Adrenal gland (tissue), 12 donors: ENCODE results near the gene SPRR4. TPM values are rescaled to one million over a fixed set of nuclear protein-coding genes. Genes with fewer than 3 reads are reported as not detected.

Experiments
- DNase-seq, 7 donors: peaks; one replicate each; pipeline ENCODE4 v3.0.0-alpha.2; 2019 to 2020
- H3K27ac ChIP-seq, 5 donors: fragments of 200-600 bp; sonication (generic) in 4 of 5; 1 replicate in 3 of 5; 2 replicates in 2 of 5; pipeline versions ENCODE4 v1.5.1 to v1.8.0; 2016 to 2020; ENCODE audit warnings: mild to moderate bottlenecking in 1 of 5
- H3K27me3 ChIP-seq: fragments of 200-600 bp; 2 replicates; pipeline ENCODE4 v1.8.0; 2021
- H3K36me3 ChIP-seq, 2 donors: fragments of 200-600 bp; replicated peaks in 1 of 2; 1 replicate in 1 of 2; 2 replicates in 1 of 2; pipeline versions ENCODE4 v1.5.1 to v1.8.0; 2018 to 2022
- H3K4me1 ChIP-seq, 2 donors: fragments of 200-600 bp; replicated peaks in 1 of 2; 1 replicate in 1 of 2; 2 replicates in 1 of 2; pipeline versions ENCODE4 v1.5.1 to v1.8.0; 2018 to 2021
- H3K4me3 ChIP-seq, 4 donors: fragments of 200-600 bp; sonication (generic) in 3 of 4; one replicate each; pipeline ENCODE4 v1.5.1; 2016 to 2018
- H3K9me3 ChIP-seq, 3 donors: fragments of 200-600 bp; sonication (generic) in 1 of 3; replicated peaks in 1 of 3; 1 replicate in 2 of 3; 2 replicates in 1 of 3; pipeline versions ENCODE4 v1.5.1 to v1.8.0; 2016 to 2021
- POLR2A ChIP-seq, 2 donors: fragments of 450-650 bp; IDR thresholded peaks; one replicate each; pipeline ENCODE4 v1.6.1; 2017; ENCODE audit warnings: antibody characterized with exemption in 2 of 2, mild to moderate bottlenecking in 2 of 2, moderate library complexity in 1 of 2
- WGBS, 4 donors: extraction: QIAGEN DNeasy Blood & Tissue Kit in 2 of 4; methylation state at CpG; one replicate each; pipeline versions ENCODE4 v1.1.5 to v1.1.7; 2013 to 2017; 5-methylcytosine and 5-hydroxymethylcytosine counted together
- intact Hi-C, 2 donors: fragments of 100-400 bp; cut with DNase I; formaldehyde crosslinking; loops; one replicate each; pipeline versions ENCODE4 v1.14.1 to v1.15.0; 2022 to 2023
- polyA plus RNA-seq, 3 donors: library from polyadenylated mRNA; stranded (reverse); fragments of 200-250 nt in 2 of 3; fragments of 350-450 nt in 1 of 3; fragmentation: Illumina TruSeq in 1 of 3; extraction: RNeasy Lipid Tissue Mini Kit (QIAGEN cat#74804) in 1 of 3; gene quantifications; one replicate each; pipeline ENCODE4 v1.2.3, GENCODE V29; 2013 to 2014
- total RNA-seq, 9 donors: library from RNA; depleted of rRNA in 4 of 9; stranded (reverse); fragments of >200 nt in 4 of 9; fragments of 120-200 nt in 1 of 9; fragmentation: NEBNext Ultra II Directional in 1 of 9; extraction: Animal tissue kit (Norgen Biotek cat#: 25700) in 1 of 9; gene quantifications; one replicate each; pipeline versions ENCODE4 v1.1.0 to v1.2.4, GENCODE V29; 2013 to 2023
- TF ChIP-seq, protein P1 (sequence below), 6 experiments: fragments of 450-650 bp in 4 of 6; fragments of 200-600 bp in 2 of 6; sonication (generic) in 1 of 6; IDR thresholded peaks; 1 replicate in 5 of 6; 2 replicates in 1 of 6; pipeline versions ENCODE4 v1.5.1 to v1.8.0; 2016 to 2021; ENCODE audit warnings: antibody characterized with exemption in 6 of 6, mild to moderate bottlenecking in 2 of 6, moderate library complexity in 1 of 6
- donor health status: healthy with polysubstance abuse.
- donor health status: Bipolar disorder and iron deficiency.
- donor health status: DM: yes; HTN: yes; CAD: no.
- donor health status: DM: no; HTN: no; CAD: no.
- donor health status: DM: no; HTN: no; CAD: no.
- donor health status: DM: yes; HTN: yes; CAD: no.

Gene SPRR4
- total and polyA plus RNA-seq, 12 donors: not detected

DNA sequence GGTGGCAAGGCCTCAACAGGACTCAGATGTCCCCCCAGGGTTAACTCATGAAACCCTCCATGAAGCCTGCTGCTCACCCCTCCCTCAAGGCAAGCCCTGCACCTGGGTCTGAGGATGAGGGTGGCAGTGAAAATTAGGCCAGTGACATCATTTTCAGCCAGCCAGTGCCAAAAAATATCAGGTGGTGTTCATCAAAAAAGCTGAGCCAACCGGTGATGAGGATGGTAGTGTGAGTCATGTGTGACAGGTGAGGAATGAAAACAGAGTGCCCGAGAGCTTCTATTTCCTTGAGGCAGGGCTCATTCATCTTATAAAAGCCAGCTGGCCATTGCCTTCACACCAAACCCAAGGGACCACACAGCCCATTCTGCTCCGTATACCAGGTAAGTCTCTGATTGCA, 13.3 kb downstream of the SPRR4 start, which contains the start of gene SPRR1A:
Gene SPRR1A (plus strand): TSS at position 339 of the 400 bp plus-strand sequence. CDS start 1,150 bp downstream, outside the sequence.
- intact Hi-C loops: no loop called here
- H3K4me3 ChIP-seq: no peak within 1 kb of the TSS

DNA sequence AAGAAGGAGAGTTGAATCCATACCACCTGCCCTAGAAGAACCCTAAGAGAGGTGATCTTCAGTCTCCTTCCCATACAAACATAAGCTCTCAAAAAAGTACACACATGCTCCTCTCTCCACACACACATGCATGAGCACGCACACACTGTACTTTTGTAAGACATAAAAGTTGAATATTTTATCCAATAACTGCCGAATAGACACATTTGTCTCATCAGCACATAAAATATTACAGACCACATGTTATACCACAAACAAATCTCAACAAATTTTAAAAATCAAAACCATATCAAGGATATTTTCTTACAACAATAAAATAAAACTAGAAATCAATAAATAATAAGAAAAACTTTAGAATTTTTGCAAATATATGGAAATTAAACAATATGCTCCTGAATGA, 16.1 kb downstream of the SPRR4 start:
- no peak overlapping the region for H3K27ac ChIP-seq
- intact Hi-C loops: no loop called here
- H3K36me3 ChIP-seq: no peaks in the 10 kb centered on the region
- DNase-seq: no peak
- H3K4me1 ChIP-seq: no peaks in the 10 kb centered on the region
- no peak overlapping the region for H3K4me3 ChIP-seq
- H3K27me3 ChIP-seq: no peaks in the 10 kb centered on the region
- H3K9me3 ChIP-seq: no peaks in the 10 kb centered on the region
- TF ChIP-seq POLR2A (IDR thresholded peaks at IDR 0.05): no peak
- TF ChIP-seq, protein P1, sequence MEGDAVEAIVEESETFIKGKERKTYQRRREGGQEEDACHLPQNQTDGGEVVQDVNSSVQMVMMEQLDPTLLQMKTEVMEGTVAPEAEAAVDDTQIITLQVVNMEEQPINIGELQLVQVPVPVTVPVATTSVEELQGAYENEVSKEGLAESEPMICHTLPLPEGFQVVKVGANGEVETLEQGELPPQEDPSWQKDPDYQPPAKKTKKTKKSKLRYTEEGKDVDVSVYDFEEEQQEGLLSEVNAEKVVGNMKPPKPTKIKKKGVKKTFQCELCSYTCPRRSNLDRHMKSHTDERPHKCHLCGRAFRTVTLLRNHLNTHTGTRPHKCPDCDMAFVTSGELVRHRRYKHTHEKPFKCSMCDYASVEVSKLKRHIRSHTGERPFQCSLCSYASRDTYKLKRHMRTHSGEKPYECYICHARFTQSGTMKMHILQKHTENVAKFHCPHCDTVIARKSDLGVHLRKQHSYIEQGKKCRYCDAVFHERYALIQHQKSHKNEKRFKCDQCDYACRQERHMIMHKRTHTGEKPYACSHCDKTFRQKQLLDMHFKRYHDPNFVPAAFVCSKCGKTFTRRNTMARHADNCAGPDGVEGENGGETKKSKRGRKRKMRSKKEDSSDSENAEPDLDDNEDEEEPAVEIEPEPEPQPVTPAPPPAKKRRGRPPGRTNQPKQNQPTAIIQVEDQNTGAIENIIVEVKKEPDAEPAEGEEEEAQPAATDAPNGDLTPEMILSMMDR (IDR thresholded peaks at IDR 0.05): no peak
- WGBS, 4 donors: 81 to 93% (median 83%) methylated on average over 2 of the region's 2 CpGs

More for the DNA sequence above, 13.3 kb downstream of the SPRR4 start, which contains the start of gene SPRR1A:
- no peaks in the 10 kb centered on the region for H3K27me3 ChIP-seq
- H3K9me3 ChIP-seq: no peaks in the 10 kb centered on the region
- no peak for DNase-seq
- H3K27ac ChIP-seq: no peak within 1 kb of the TSS
- no peaks in the 10 kb centered on the region for H3K4me1 ChIP-seq
- WGBS, 4 donors: 75 to 83% (median 80%) methylated on average over 3 of the region's 3 CpGs
- no peaks in the 10 kb centered on the region for H3K36me3 ChIP-seq
- TF ChIP-seq, protein P1 (IDR thresholded peaks at IDR 0.05): no peak
- TF ChIP-seq POLR2A (IDR thresholded peaks at IDR 0.05): no peak

DNA sequence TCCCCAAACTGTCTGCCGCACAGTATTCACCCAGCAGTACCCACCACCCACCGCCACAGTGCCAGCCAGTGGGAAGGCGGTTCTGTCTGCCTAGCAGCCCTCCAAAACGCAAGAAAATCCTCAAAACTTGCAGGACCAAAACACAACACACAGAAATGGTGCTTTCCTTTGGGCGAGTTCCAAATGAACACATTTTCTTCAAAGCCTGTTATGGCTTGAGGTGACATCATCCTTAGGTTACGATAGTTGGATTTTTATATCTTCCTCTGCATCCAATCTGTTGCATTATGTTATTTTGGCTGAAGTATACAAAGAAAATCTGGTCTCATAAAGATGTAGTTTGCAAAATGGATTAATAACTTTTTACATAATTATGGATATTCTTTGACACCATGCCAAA, 22.7 kb downstream of the SPRR4 start:
- TF ChIP-seq, protein P1 (IDR thresholded peaks at IDR 0.05): no peak
- H3K36me3 ChIP-seq: no peaks in the 10 kb centered on the region
- intact Hi-C loops: no loop called here
- H3K9me3 ChIP-seq: no peaks in the 10 kb centered on the region
- DNase-seq: no peak
- 83 to 88% (median 85%) methylated on average over 3 to 6 of the region's 6 CpGs for WGBS, 4 donors
- H3K4me3 ChIP-seq: no peak overlapping the region
- no peaks in the 10 kb centered on the region for H3K27me3 ChIP-seq
- H3K4me1 ChIP-seq: no peaks in the 10 kb centered on the region
- no peak overlapping the region for H3K27ac ChIP-seq

DNA sequence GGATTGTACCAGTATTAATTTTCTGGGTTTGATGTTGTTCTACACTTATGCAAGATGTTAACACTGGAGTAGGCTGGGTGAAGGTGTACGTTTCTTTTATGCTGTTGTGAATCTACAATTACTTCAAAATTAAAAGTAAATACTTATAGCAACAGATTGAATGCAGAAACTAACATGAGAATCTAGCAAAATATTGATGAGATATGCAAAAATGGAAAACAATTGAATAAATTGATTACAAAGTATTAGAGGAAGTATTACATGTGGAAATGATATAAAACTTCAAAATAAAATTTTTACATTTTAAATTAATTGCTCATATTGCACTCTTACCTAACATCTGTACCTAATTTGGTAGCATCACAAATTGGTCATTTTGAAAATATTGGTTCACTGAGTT, 25.4 kb downstream of the SPRR4 start:
- intact Hi-C loops: no loop called here
- Histone ChIP-seq H3K27me3 (no peaks in the 10 kb centered on the region), H3K27ac (no peak overlapping the region), H3K9me3 (no peaks in the 10 kb centered on the region), H3K4me1 (no peaks in the 10 kb centered on the region), H3K36me3 (no peaks in the 10 kb centered on the region), H3K4me3 (no peak overlapping the region)
- DNase-seq: no peak
- WGBS, 4 donors: 0 to 50% (median 36%) methylated on average over 1 of the region's 1 CpG
- no peak for TF ChIP-seq POLR2A (IDR thresholded peaks at IDR 0.05)
- TF ChIP-seq, protein P1 (IDR thresholded peaks at IDR 0.05): no peak
